Inflammatory macrophage treated with lipopolysaccharide for 4 hours (primary cell): ENCODE data around the gene CIAO1.
"Not testable (repeated sequence)": the region's sequence is repeated elsewhere in the genome, so short reads cannot be mapped to it uniquely, and the experiment has no call there.

Experiments used
- DNase-seq: peaks from one replicate; pipeline ENCODE4 v3.0.0-alpha.2; 2020

The CIAO1 gene

DNA sequence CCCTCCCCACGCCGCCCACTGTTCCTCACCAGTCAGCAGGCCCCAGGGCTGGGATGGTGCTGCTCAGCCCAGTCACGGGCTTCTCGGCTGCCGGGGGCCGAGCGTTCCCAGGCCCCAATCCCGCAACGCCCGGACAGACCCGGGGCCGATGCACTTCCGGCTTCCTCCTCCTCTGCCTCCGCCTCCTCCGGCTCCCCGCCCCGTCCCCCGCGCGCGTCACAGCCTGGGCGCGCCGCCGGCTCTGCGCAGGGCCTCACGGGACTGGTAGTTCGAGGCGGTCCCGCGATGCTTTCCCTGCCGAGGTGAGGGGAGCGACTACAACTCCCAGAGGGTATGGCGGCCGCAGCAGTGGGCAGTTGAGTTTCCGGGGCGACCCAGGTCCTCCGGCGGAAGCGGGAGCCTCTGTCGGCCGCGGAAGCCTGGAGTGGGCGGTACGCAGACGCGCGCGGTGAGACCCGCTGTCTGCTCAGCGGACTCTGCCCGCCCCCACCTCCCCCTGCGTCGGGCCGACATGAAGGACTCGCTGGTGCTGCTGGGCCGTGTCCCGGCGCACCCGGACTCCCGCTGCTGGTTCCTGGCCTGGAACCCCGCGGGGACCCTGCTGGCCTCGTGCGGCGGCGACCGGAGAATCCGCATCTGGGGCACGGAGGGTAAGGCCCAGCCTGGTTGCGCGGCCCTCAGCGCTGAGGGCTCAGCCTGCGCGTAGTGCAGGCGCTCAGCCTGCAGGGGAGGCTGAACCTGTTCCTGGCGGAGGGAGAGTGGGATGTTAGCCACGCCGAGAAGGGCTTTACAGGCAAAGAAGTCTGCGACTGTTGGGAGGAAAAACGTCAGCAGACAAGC lies at the start of gene CIAO1, which contains the start of gene TMEM127:
Gene CIAO1, plus strand, starts transcription at position 386 of the 840 bp plus-strand sequence. Its CDS starts 126 bp downstream, at position 512.
Gene TMEM127, minus strand, starts transcription at position 158 of the 840 bp plus-strand sequence. CDS start 616 bp downstream, outside the sequence.
- DNase-seq, result peak; percentile 99

GRCh38 chr2:96218508-96219131 lies 47.4 kb upstream of the CIAO1 start:
- DNase-seq, result no peak

DNA sequence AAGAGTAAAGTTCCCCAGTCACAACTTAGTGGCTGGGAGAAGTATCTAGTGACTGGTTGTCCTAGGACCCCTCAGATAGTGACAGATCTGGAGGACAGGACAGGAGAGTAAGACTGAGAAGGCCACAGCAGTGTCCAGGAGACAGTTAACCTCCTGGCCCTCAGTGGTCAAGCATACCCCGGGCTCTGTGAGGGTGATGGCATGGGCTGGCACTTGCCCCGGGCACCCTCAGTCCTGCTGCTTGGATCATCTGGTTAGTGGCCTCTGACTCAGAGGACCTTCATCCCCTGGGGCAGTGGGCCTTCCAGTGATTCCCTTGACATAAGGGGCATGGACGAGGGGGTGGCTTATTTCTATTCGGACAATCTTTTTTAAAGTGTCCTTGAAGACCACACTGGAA lies 46.1 kb upstream of the CIAO1 start:
- not testable (repeated sequence) for DNase-seq

DNA sequence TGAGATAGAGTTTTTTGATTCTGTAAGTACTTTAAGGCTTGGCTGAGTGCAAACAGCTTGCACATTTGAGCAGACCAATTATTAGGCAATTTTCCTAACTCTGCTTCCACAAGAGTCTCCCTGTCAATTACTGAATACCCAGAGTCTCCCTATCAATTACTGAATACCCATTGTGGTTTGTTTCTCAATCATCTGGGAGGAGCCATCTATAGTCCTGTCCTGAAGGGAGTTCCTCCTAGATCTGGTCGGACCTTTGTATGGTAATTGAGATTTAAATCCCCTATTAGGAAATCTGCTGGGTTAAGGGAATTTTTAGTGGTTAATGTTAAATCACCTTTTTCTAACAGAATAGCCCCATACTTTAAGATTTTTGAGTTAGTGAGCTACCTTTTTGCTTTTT lies 44.9 kb upstream of the CIAO1 start:
- peak; percentile 73 for DNase-seq

- peak; percentile 93 for DNase-seq
Measured at GRCh38 chr2:96225016-96225533, 41.0 kb upstream of the CIAO1 start.

DNA sequence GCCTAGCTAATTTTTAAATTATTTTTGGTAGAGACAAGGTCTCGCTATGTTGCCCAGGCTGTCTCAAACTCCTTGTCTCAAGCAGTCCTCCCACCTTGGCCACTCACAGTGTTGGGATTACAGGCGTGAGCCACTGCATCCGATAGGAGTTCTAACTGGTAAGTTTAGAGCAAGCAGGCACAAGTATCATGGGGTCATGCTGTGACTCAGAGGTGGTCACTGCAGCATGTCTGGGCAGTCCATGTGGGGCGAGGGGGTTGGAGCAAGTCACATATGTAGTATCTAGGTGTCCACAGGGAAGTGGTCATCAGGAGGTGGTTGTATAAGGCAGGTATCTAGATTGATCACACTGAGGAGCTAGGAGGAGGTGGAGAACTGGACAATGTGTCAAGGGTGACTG lies 34.7 kb upstream of the CIAO1 start:
- DNase-seq, result no peak

DNA sequence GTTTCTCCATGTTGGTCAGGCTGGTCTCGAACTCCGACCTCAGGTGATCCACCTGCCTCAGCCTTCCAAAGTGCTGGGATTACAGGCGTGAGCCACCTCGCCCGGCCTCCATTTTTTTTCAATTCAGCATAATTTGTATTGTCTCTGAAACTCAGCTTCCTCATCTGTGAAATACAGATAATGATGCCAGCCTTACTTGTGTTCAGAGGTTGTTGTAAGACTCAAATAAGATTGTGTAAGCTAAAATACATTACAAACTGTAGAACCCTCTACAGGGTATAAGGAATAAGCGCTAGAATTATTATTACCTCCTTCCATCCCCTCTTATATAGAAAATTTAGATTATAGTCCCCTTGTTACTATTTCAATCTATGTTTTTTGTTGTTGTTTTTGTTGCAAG lies 32.6 kb upstream of the CIAO1 start:
- DNase-seq, result peak; percentile 59

- DNase-seq, result peak; percentile 51
Measured at GRCh38 chr2:96233880-96234316, 32.1 kb upstream of the CIAO1 start.

DNA sequence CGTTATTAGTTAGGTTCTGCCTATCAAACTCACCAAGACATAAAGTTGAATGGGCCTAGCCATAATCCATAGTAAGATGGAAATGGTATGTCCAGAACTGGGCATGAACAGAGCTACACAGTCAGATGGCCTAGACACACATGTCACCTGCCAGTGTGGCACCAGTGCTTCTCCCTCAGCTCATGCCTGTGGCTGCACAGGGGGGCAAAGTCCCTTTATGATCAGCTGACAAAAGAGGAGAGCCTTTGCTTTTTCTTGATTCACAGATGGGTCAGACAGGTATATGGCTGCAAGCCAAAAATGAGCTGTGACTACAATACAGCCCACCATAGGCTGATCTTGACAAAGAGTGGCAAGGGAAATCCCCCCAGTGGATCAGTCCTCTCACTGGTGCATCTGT lies 29.1 kb upstream of the CIAO1 start:
- DNase-seq, result no peak

- no peak for DNase-seq
Measured at GRCh38 chr2:96238266-96238665, 27.8 kb upstream of the CIAO1 start.

- no peak for DNase-seq
Measured at GRCh38 chr2:96239091-96239490, 26.9 kb upstream of the CIAO1 start.

- DNase-seq, result no peak
Measured at GRCh38 chr2:96239745-96240264, 26.2 kb upstream of the CIAO1 start.

DNA sequence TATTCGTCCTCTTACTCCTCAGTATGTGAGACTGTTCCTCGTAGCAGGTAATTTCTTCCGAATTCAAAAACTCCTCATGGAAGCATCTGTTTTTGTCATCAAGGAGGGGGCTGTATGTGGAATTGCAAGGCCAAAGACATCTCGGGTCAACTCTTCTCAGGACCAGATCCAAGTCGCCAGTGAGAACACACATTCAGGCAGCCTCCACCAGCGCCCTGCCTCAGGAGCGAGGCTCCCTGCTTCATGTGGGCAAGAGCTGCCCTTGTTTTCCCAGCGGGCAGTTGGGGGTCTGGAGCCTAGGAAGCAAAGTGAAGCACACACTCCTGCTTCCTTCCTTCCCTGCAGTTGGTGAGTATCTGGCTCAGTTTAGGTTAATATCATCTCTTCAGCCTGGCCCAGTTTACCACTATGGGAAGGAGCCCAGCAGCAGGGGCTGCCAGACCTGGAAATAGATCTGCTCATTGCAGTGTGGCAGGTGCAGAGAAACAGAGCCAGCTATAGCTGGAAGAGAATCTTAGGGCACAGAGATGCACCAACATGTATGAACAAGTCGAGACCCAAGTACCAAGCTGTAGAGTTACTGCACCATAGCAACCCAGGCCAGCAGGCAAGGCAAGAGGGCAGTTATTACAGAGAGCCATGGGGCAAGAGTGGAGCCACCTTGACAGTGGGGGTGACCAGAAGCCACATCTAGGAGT lies 25.5 kb upstream of the CIAO1 start:
- no peak for DNase-seq

DNA sequence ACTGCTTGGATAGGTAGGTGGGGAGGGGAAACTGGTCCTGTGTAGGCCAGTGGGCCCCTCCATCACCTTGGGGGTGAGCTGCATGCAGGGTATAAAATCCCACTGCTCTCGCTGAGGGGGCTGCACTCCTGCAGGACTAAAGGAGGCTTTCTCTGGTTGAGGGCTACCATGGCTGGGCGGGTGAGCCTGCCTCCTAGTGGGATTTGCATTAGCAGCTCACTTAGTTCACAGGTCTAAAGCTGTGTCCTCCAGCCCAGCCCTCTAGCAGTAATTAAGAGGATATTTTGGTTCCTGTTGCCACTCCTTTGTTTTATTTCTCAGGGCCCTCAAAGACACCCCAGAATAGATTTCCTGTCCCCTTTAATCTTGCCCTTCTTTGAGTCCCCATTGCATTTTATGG lies 24.8 kb upstream of the CIAO1 start:
- no peak for DNase-seq

DNA sequence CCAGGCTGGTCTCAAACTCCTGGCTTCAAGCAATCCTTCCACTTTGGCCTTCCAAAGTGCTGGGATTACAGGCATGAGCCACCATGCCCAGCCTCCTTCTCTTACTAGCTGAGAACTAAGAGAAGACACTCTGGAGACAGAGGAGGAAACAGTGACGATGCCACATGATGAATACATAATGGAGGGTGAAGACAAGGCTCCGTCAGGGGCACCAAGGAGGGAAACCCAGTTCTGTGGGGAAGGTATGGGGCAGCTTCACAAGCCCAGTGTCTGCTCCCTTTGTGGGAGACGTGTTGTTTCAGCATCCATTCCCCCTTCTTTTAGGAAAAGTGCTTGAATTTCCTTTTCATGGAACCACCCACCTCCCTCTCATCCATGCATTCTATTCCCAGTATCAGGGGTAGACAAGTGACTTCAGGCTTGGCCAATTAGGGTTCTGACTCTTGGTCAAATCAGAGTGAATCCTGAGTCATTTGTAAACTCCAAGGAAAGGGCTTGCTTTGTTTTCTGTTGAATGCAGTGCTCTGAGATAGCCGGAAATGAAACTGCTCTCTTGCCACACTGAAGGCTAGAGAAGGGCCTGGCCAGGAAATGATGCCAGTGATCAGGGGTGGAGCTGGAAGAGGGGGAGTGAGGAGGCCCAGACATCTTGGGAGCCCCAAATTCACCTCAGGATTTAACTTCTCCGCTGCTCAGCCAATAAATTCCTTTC lies 24.0 kb upstream of the CIAO1 start:
- DNase-seq, result peak; percentile 96

- DNase-seq, result no peak
Measured at GRCh38 chr2:96243843-96244242, 22.2 kb upstream of the CIAO1 start.

- peak; percentile 96 for DNase-seq
Measured at GRCh38 chr2:96245609-96246390, 20.2 kb upstream of the CIAO1 start.

- DNase-seq, result peak; percentile 82
Measured at GRCh38 chr2:96247009-96247408, 19.0 kb upstream of the CIAO1 start.

DNA sequence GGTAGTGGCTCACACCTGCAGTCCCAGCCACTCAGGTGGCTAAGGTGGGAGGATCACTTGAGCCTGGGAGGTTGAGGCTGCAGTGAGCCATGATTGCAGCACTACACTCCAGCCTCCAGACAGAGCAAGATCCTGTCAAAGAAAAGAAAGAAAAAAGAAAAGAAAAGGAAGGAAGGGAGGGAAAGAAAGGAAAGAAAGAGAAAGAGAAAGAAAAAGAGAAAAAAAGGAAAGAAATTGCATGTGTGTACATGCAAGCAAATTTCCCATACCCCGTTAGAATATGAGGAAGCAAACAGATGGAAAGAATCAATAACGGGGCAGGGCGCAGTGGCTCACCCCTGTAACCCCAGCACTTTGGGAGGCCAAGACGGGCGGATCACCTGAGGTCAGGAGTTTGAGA lies 18.1 kb upstream of the CIAO1 start:
- DNase-seq, result no peak

- no peak for DNase-seq
Measured at GRCh38 chr2:96248624-96249023, 17.4 kb upstream of the CIAO1 start.

DNA sequence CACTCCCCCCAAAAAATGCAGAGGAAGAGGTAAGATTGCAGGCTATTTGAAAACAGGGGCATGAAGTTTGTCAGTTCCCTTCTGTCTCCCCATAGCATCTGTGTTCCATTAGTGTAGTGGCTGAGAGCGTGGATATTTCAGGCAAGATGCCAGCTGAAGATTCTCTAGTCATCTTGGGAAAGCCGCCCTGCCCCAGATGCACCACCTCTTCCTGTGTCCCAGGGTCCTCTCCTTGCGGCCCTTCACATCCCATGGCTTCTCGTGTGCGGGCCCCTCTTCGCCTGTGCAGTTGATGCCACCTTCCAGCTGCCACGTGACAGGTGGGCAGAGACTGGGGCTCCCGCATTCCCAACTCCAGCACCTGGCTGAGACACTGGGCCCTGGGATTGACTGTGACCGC lies 16.4 kb upstream of the CIAO1 start:
- DNase-seq, result no peak

DNA sequence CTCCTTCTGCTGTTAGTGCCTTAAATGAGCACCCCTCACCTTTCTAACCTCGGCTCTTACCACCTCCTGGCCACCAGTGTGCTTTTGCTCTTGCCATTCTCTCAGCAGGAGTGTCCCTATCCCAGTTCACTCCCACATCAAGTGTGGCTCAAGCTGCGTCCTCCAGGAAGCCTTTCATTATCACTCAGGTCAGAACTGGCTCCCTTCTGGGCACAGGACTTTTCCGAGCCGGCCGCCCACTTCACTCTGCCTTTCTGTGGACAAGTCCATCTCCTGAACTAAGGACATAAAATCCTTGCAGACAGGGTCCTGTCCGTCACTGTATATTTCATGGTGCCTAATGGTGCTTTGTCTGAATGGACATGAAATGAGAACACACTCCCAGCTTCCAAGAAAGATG lies 15.8 kb upstream of the CIAO1 start:
- DNase-seq, result no peak
